Stimulated activated CD4-positive, alpha-beta T cell treated with anti-CD3 and anti-CD28 coated beads, TNF-alpha, amount 100 ng/mL, for 1 hour (primary cell): Measurements from ENCODE around the gene GBGT1.
"Not testable (repeated sequence)": the region's sequence is repeated elsewhere in the genome, so short reads cannot be mapped to it uniquely, and the experiment has no call there.

Experiments
- DNase-seq, 3 donors: peaks; one replicate each; pipeline ENCODE4 v3.0.0-alpha.2; 2020; ENCODE audit warnings: low read depth in 3 of 3, low spot score in 1 of 3

The GBGT1 gene

GRCh38 chr9:133199648-133200321 is 36.1 kb upstream of the GBGT1 start:
- DNase-seq, result peak in 2 of 3 donors; percentile 8 to 10

DNA sequence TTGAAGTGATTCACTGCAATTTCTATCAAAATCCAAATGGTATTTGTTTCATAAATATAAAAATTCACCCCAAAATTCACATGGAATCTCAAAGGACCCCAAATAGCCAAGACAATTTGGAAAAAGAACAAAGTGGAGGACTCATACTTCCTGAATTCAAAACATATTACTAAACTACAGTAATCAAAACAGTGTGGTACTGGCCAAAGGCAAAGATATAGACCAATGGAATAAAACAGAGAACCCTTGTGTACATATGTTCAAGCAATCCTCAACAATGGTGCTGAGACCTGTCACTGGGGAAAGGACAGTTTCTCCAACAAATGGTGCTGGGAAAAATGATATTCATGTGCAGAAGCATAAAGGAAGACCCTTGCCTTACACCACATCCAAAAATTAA is 31.3 kb upstream of the GBGT1 start:
- no peak for DNase-seq

DNA sequence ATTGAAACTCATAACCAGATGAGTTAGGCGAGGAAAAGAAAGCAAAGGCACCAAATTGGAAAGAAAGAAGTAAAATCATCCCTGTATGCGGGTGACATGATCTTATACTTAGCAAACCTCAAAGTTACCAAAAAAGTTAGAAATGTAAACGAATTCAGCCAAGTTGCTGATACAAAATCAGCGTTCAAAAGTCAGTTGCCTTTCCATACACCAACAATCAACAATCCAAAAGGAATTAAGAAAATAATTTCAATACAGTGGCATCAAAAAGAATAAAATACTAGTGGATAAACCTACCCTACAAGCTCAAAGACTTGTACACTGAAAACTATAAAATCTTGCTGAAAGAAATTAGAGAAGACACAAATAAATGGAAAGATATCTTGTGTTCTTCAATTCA is 30.9 kb upstream of the GBGT1 start:
- DNase-seq, result no peak

- no peak for DNase-seq
Observed at GRCh38 chr9:133191989-133192388, 28.3 kb upstream of the GBGT1 start.

DNA sequence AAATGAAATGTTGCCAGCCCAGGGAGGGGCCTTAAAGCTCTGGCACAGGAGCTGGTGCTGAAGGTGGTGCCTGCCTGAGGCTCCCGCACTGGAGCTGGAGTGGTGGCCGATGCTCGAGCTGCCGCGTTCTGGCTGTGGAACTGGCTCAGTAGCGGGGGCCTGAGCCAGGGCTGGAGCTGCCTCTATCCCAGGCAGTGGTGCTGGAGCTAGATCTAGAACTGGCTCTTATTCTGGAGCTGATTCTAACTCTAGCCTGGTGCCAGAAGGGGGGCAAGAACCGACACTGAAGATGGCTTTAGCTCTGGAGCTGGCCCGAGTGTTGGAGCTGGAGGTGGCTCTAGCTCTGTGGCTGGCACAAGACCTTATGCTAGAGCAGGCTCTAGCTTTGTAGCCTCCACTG is 26.1 kb upstream of the GBGT1 start:
- no peak for DNase-seq

- DNase-seq, result no peak
Observed at GRCh38 chr9:133188843-133189180, 25.1 kb upstream of the GBGT1 start.

- no peak for DNase-seq
Observed at GRCh38 chr9:133188006-133188842, 24.5 kb upstream of the GBGT1 start.

DNA sequence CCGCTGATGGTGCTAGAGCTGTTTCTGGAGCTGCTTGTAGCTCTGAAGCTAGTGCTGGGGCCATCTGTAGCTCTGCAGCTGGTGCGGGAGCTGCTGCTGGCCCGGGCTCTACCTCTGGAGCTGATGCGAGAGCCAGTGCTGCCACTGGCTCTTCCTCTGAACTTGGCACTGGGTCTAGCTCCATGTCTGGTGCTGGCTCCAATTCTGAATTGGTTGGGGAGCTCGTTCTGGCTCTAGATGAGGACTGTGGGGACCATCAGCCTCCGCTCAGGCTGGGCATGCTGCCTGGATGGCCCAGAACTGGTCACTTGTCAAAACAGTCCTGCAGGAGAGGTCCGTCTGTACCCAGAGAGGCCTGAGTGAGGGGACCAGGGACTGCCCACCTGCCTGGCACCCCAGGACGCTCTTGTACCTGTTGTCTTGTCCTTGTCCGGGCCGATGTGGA is 23.9 kb upstream of the GBGT1 start:
- DNase-seq, result no peak

- no peak for DNase-seq
Observed at GRCh38 chr9:133186736-133187135, 23.0 kb upstream of the GBGT1 start.

DNA sequence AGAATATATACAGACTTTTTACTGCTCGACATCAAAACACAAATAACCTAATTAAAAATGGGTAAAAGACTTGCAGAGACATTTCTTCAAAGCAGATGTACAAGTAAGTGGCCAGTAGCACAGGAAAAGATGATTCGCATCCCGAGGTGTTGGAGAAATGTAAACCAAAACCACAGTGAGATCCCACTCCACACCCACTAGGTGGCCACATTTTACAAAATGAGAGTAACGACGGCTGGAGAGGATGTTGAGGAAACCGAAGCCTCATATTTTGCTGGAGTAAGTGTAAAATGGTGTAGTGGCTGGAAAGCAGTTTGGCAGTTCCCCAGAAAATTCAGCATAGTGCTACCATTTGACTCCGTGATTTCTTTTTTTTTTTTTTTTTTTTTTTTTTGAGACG is 21.3 kb upstream of the GBGT1 start:
- DNase-seq, result no peak

DNA sequence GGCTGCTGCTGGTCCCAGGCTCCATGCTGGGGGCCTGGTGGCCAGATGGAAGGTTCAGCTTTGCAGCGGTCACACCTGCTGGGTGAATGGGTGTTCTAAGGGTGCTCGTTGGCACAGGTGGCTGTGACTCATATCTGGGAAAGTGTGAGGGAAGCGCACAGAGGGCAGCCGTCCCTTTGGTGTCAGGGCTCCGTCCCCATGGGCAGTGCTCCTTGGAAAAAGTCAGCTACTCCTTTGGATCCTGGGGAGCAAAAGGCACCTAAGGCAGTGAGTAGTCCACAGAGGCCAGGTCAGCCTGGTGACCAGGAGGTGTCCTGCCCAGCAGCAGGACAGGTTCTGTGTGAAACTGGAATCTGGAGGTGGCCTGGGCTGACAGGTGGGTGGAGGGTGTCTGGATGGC is 18.4 kb upstream of the GBGT1 start:
- DNase-seq, result no peak

DNA sequence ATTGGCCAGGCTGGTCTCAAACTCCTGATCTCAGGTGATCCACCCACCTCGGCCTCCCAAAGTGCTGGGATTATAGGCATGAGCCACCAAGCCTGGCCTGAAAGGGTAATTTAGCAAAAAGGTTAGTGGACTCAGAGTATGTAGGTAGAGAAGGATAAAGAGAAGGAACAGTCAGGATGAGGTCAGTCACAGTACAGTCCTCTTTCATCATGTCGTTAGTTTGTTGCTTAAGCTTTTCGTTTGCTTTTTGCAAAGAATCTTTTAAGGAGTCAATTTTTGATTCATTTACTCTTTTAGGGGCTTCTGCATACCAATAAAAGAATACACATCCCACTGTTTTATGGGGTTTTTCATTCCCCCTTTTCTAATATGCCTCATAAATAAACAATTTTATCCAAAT is 17.8 kb upstream of the GBGT1 start:
- no peak for DNase-seq

DNA sequence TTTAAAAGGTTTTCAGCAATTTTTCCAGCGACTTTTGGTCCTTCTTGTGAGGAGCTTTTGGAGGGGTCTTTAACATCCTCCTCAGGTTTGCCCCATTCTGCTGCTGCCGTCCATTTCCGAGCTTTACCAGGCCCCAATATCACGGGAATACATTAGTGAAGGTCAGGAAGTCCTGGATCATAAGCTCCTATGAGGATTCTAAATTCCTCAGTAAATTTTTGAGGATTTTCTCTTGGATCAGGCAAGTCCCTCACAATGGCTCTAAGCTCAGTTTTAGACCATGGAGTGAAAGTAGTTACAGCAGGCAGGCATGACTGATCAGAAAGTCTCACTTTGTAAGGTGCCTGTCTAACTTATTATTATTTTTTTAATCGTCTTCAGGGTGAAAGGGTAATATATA is 17.2 kb upstream of the GBGT1 start:
- no peak for DNase-seq

GRCh38 chr9:133173056-133173455 is 9.3 kb upstream of the GBGT1 start:
- DNase-seq, result no peak

GRCh38 chr9:133171161-133171961 is 7.6 kb upstream of the GBGT1 start:
- DNase-seq, result no peak

DNA sequence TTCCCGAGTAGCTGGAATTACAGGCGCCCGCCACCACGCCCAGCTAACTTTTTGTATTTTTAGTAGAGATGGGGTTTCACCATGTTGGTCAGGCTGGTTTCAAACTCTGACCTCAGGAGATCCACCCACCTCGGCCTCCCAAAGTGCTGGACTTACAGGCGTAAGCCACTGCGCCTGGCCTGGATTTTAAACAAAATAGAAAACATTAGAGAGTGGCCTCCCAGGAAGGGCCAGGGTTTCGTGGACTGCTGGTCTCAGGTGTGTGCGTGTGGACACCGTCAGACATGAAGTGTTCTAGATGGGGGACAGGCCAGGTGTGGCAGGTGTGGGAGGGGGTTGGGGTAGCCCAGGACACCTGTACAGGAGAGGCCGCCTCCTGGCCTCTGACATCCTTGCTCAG is 7.0 kb upstream of the GBGT1 start:
- DNase-seq, result no peak

DNA sequence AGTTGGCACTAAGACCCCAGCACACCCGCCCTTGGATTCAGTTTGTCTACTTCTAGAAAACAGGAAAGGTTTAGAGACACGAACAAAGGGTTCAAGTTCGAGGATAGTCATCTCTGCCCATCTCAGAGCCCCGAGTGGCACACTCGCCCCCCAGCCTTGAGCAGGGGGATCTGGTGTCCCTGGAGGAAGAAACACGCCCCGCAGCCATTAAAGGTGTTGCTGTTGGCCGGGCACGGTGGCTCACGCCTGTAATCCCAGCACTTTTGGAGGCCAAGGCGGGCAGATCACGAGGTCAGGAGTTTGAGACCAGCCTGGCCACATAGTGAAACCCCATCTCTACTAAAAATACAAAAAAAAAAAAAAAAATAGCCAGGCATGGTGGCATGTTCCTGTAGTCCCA is 6.0 kb upstream of the GBGT1 start:
- DNase-seq, result not testable (repeated sequence)

- no peak for DNase-seq
Observed at GRCh38 chr9:133169102-133169501, 5.4 kb upstream of the GBGT1 start.

DNA sequence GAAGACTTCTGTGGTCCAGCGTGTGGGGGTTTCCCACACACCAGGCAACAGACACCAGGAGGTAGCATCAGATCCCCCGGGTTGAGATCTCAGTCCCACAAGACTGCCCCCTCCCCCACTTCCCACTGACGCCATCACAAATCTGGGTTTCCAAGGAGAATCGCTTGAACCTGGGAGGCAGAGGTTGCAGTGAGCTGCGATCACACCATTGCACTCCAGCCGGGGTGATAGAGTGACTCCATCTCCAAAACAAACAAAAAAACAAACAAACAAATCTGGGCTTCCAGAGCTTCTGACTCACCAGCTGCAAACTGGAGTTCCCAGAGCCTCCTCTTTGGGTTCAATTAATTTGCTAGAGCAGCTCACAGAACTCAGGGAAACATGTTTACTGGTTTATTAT is 4.7 kb upstream of the GBGT1 start:
- no peak for DNase-seq

GRCh38 chr9:133167769-133168168 is 4.1 kb upstream of the GBGT1 start:
- no peak for DNase-seq

DNA sequence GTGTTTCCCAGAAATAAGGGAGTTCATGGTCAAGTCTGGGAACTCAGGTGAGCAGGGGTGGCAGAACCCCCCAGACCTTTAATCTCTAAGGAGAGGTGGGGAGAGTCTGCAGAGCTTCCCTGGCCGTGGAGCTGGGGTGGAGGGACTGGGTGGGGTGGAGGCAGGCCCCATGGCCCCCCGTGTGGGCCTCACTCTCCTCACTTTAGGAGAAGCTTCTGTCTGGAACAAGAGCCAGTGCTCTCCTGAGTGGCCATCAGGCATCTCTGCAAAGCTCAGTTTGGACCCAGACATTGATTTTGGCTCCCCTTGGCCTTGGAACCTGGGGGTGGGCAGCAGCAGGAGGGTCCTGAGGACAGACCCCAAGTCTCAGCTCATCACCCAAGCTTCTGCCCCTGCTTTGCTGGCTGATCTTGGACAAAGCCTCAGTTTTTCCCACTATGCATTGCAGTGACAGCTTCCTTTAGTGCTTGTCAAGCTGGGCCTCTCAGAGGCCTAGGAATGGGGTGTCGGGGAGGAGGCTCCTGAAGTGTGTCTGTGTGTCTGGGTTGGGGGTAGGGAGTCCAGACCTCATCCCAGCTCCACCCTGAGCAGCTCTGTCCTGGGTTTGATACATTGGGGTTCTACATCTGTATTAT is 3.5 kb upstream of the GBGT1 start:
- no peak for DNase-seq

DNA sequence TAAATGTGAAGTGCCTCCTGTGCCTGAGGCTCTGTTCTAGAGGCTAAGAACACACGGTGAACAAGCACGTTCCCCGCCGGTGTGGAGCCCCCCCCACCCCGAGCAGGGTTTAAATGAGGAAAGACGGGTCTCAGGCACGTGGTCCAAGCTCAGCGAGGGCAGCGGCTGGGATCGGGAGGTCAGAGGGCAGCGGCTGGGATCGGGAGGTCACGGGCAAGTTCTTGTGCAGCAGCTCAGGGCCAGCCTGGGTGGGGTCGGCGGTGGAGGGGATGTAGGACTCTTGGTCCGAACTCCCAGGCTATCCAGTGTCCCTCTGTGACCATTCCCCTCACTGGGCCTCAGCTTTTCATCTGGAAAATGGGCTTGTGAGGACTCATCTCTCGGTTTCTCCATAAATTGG is 2.7 kb upstream of the GBGT1 start:
- DNase-seq, result no peak
